Right lobe of liver (tissue), 6 donors: ENCODE measurements around the gene CDRT4. TPM values are rescaled to one million over a fixed set of nuclear protein-coding genes. Genes with fewer than 3 reads are reported as not detected.

ENCODE experiments used
- ATAC-seq, 4 donors: fragments of 200-7000 bp; cut with Tn5 transposase; one replicate each; pipeline ENCODE4 v1.9.1; 2020; ENCODE audit warnings: mild to moderate bottlenecking in 4 of 4, moderate library complexity in 4 of 4
- DNase-seq, 3 donors: peaks; one replicate each; pipeline ENCODE4 v3.0.0-alpha.2; 2020
- H3K27ac ChIP-seq, 3 donors: fragments of 200-600 bp; one replicate each; pipeline ENCODE4 v1.8.0; 2022
- H3K27me3 ChIP-seq, 2 donors: fragments of 200-600 bp; one replicate each; pipeline ENCODE4 v1.8.0; 2022
- H3K36me3 ChIP-seq, 4 donors: fragments of 200-600 bp; sonication (generic) in 1 of 4; one replicate each; pipeline versions ENCODE4 v1.5.1 to v1.8.0; 2017 to 2022; ENCODE audit warnings: control low read depth in 1 of 4
- H3K4me1 ChIP-seq, 4 donors: fragments of 200-600 bp; sonication (generic) in 1 of 4; one replicate each; pipeline versions ENCODE4 v1.5.1 to v1.8.0; 2017 to 2022; ENCODE audit warnings: control low read depth in 1 of 4
- H3K4me3 ChIP-seq, 3 donors: fragments of 200-600 bp; one replicate each; pipeline ENCODE4 v1.8.0; 2022
- H3K9me3 ChIP-seq, 4 donors: fragments of 200-600 bp; sonication (generic) in 1 of 4; one replicate each; pipeline versions ENCODE4 v1.5.1 to v1.8.0; 2017 to 2022; ENCODE audit warnings: control low read depth in 1 of 4
- CTCF ChIP-seq, 4 donors: fragments of 200-600 bp in 3 of 4; fragments of 450-650 bp in 1 of 4; IDR thresholded peaks; one replicate each; pipeline versions ENCODE4 v1.5.1 to v1.8.0; 2016 to 2022; ENCODE audit warnings: antibody characterized with exemption in 4 of 4, mild to moderate bottlenecking in 2 of 4
- POLR2A ChIP-seq: fragments of 450-650 bp; IDR thresholded peaks from one replicate; pipeline ENCODE4 v1.6.1; 2017; ENCODE audit warnings: antibody characterized with exemption, mild to moderate bottlenecking
- WGBS: methylation state at CpG from one replicate; pipeline ENCODE4 v1.1.6; 2018; ENCODE audit warnings: low coverage, low lambda C conversion rate; ENCODE audit not compliant: insufficient coverage; ENCODE audit errors: missing lambda C conversion rate; 5-methylcytosine and 5-hydroxymethylcytosine counted together
- intact Hi-C, 2 donors: fragments of 100-400 bp; cut with DNase I; formaldehyde crosslinking; loops; one replicate each; pipeline versions ENCODE4 v1.11.2 to v1.14.1; 2022
- total RNA-seq, 6 experiments: library from RNA; depleted of rRNA in 2 of 6; stranded (reverse); fragments of >200 nt in 2 of 6; fragmentation: NEBNext Ultra II Directional in 3 of 6; extraction: Animal tissue kit (Norgen Biotek cat#: 25700) in 3 of 6; gene quantifications; one replicate each; pipeline versions ENCODE4 v1.1.0 to v1.2.4, GENCODE V29; 2016 to 2023
- donor health status: DM: no; HTN: yes; CAD: no.
- donor health status: DM: no; HTN: no; CAD: no.
- donor health status: DM: no; HTN: no; CAD: no.
- donor health status: DM: no; HTN: yes; CAD: no.
- donor health status: DM: no; HTN: yes; CAD: no.

CDRT4 gene
- total RNA-seq, 6 experiments from 2014 or later: 0.43 to 3.3 (median 1.3) TPM

DNA sequence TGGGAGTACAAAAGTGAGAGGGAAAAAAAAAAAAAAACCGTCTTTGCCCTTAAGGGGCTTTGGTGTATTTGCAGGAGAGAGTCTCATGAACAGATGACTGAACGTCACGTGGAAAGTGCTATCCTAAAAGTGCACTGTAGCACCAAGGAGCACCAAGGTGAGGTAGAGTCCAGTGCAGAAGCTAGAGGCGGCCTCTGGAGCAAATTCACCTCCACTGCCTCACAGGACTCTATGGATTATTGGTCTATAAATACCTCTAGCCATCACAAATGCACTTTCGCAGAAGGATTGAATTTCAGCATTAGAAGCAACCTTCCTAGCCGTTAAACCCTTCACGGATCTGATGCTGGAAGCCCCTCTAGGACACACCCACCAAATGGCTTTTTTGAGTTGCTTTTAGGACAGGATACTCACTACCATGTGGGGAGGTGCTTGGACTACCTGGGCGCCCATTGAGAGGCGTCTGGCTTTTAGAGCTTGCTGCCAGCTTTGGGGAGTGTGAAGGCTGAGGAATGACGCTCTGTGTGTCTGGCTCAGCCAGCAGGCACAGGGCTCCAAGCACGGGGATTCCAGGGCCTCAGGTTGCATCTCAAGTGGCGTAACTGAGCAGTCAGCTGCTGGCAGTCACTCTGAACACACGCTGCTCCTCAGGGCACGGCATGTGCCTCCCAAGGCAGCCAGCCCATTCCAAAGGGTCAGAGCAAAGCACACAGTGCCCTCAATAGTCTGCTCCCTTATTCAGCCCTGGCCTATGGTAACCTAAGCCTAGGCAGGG lies 52.7 kb downstream of the CDRT4 start:
- Histone ChIP-seq H3K36me3 (no peaks in the 10 kb centered on the region), H3K27me3 (no peaks in the 10 kb centered on the region), H3K4me3 (no peak overlapping the region), H3K4me1 (no peaks in the 10 kb centered on the region), H3K27ac (no peak overlapping the region), H3K9me3 (no peaks in the 10 kb centered on the region)
- intact Hi-C loops: no loop called here
- TF ChIP-seq CTCF (IDR thresholded peaks at IDR 0.05) (no peak), POLR2A (no peak)
- DNase-seq (no peak), ATAC-seq (no peak)
- 95% methylated on average over 7 of the region's 14 CpGs for whole genome bisulfite sequencing

GRCh38 chr17:15413101-15413771 lies 54.2 kb downstream of the CDRT4 start:
- DNase-seq: no peak
- ATAC-seq: no peak
- intact Hi-C loops: no loop called here
- no peaks in the 10 kb centered on the region for H3K27me3 ChIP-seq
- no peak overlapping the region for H3K27ac ChIP-seq
- no peak overlapping the region for H3K4me3 ChIP-seq
- H3K9me3 ChIP-seq: no peaks in the 10 kb centered on the region
- WGBS: 83% methylated on average over 9 of the region's 9 CpGs
- H3K4me1 ChIP-seq: no peaks in the 10 kb centered on the region
- TF ChIP-seq POLR2A: no peak
- no peak for TF ChIP-seq CTCF (IDR thresholded peaks at IDR 0.05)
- no peaks in the 10 kb centered on the region for H3K36me3 ChIP-seq

DNA sequence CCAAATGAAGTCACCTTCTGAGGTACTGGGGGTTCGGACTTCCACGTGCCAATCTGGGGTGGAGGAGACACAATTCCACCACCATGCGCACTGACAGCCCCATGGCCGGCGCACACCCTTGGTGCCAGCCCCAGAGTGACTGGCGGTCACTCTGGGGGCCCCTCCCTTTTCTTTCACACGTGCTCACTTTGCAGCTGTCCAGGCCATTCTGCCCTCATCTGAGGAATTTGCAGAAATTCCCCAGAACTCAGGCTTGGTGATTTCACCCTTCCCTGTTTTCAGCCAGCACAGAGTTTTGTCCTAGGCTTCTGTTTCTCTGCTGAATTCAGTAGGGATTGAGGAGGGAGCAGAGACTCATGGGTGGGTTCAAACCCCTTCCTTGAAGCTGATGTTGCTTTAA lies 54.8 kb downstream of the CDRT4 start:
- Histone ChIP-seq H3K9me3 (no peaks in the 10 kb centered on the region), H3K27ac (no peak overlapping the region), H3K4me1 (no peaks in the 10 kb centered on the region), H3K27me3 (no peaks in the 10 kb centered on the region), H3K4me3 (no peak overlapping the region), H3K36me3 (no peaks in the 10 kb centered on the region)
- intact Hi-C loops: no loop called here
- no peak for DNase-seq
- 94% methylated on average over 3 of the region's 7 CpGs for WGBS
- TF ChIP-seq POLR2A: no peak
- TF ChIP-seq CTCF (IDR thresholded peaks at IDR 0.05): no peak
- ATAC-seq: no peak

DNA sequence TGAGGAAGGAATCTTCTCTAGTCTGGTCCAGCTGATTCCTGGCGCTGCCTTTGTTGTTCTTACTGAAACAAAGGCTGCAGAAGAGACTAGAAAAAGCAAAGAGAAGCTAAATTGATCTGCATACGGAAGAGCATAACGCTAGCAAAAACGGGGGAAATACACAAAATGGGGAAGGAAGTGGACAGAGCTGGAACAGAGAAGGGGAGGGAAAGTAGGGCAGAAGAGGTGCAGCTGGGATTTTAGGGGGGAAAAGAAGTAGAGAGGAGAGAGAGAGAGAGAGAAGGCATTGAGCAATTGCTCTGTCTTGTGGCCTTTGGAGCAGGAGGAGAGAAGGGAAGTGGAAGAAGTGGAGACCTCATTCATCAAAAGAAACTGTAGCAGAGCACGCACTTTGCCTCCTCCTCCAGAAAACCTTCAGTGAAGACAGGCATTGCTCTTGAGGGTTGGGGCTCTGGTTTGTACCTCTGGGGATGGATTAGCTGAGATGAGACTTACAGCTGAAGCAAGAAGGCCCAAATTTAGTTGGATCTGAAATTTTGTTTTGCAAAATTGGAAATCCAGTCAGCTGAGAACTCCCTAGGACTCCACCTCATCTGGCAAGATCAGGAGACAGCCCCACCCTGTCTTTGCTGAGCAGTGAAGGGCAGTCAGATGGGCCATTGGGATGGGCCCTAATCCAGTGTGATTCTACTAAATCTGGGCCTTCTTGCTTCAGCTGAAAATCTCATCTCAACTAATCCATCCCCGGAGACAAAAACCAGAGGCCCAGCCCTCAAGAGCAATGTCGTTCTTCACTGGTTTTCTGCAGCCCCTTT lies 55.8 kb downstream of the CDRT4 start:
- ATAC-seq: no peak
- no peak for DNase-seq
- intact Hi-C loops: no loop called here
- whole genome bisulfite sequencing: 58% methylated on average over 7 of the region's 7 CpGs
- H3K9me3 ChIP-seq: no peaks in the 10 kb centered on the region
- TF ChIP-seq POLR2A (no peak), CTCF (IDR thresholded peaks at IDR 0.05) (no peak)
- H3K27me3 ChIP-seq: no peaks in the 10 kb centered on the region
- H3K4me1 ChIP-seq: no peaks in the 10 kb centered on the region
- H3K27ac ChIP-seq: no peak overlapping the region
- H3K36me3 ChIP-seq: no peaks in the 10 kb centered on the region
- H3K4me3 ChIP-seq: no peak overlapping the region
